ENCODE results near the gene KIF3C. TPM values are rescaled to one million over a fixed set of nuclear protein-coding genes. Genes with fewer than 3 reads are reported as not detected.

Gene KIF3C
- total and polyA plus RNA-seq, 2 of the 8 experiments (the other 6 are each of a cell fraction or from before 2014, with no cell fraction given) = 13.4 to 58.1 TPM

- FAIRE-seq = no peak
- H3K27me3 ChIP-seq (replicated peaks in 1 of 4; ENCODE audit: control insufficient read depth in 3 of 4, extremely low read depth in 1 of 4, insufficient read depth in 3 of 4, low read length in 3 of 4) = no peaks in the 10 kb centered on the region
- TF ChIP-seq FOSL1 (IDR thresholded peaks at IDR 0.05; ENCODE audit: insufficient read depth, low read depth, low read length) (no peak), RXRA (IDR thresholded peaks at IDR 0.05; ENCODE audit: insufficient read depth, low read depth, low read length) (no peak), HDAC6 (IDR thresholded peaks at IDR 0.05; ENCODE audit: low read depth, low read length) (no peak), CBX8 (IDR thresholded peaks at IDR 0.05; ENCODE audit: borderline replicate concordance, low read depth, low read length) (no peak), MAFK (IDR thresholded peaks at IDR 0.05; ENCODE audit: low read depth, low read length) (no peak), SP4 (IDR thresholded peaks at IDR 0.05; ENCODE audit: low read length) (no peak), JUND (IDR thresholded peaks at IDR 0.05; ENCODE audit: low read length) (no peak), SP1 (IDR thresholded peaks at IDR 0.05; ENCODE audit: low read depth, low read length) (no peak), CHD2 (IDR thresholded peaks at IDR 0.05; ENCODE audit: low read length) (no peak)
These were observed 35.3 kb upstream of the KIF3C start for GRCh38 chr2:26017464-26018183.

More at GRCh38 chr2:26017464-26018183, 35.3 kb upstream of the KIF3C start:
- Histone ChIP-seq H2BK120ac (replicated peaks; ENCODE audit: low read depth, low read length) (no peak overlapping the region), H3K14ac (ENCODE audit: insufficient read length) (no peak overlapping the region), H3K4me2 (ENCODE audit: insufficient read depth in 1 of 2, low read depth in 2 of 2, low read length in 2 of 2) (no peak overlapping the region), H3K18ac (ENCODE audit: extremely low read depth, low read length) (no peak overlapping the region), H3K4me3 (ENCODE audit: extremely low read depth in 1 of 4, insufficient read depth in 2 of 4, low read depth in 3 of 4, low read length in 4 of 4) (no peak overlapping the region), H4K20me1 (replicated peaks in 1 of 2; ENCODE audit: control insufficient read depth in 1 of 2, insufficient read depth in 2 of 2, low read length in 2 of 2) (no peaks in the 10 kb centered on the region), H2BK15ac (ENCODE audit: low read length) (0 out of 2 replicates have a peak overlapping the region, but pooled peaks have one; percentile 3), H3K9me3 (ENCODE audit: insufficient read depth in 2 of 2, low read depth in 1 of 2, low read length in 1 of 2) (no peaks in the 10 kb centered on the region), H2BK20ac (ENCODE audit: low read length) (no peak overlapping the region), H3K56ac (replicated peaks; ENCODE audit: insufficient read length, low read depth, low read length) (no peak overlapping the region), H4K91ac (replicated peaks; ENCODE audit: insufficient read length, low read length) (no peak overlapping the region), H3K4ac (replicated peaks; ENCODE audit: insufficient read length, low read depth, low read length) (no peak overlapping the region), H2AK5ac (ENCODE audit: low read depth, low read length) (no peak overlapping the region), H3K23me2 (ENCODE audit: low read depth, low read length) (no peaks in the 10 kb centered on the region; the same call in 1 of the 2 replicates), H3K23ac (ENCODE audit: insufficient read length) (no peak overlapping the region), H4K8ac (ENCODE audit: extremely low read depth, insufficient read depth, low read length) (no peak overlapping the region), H3K36me3 (ENCODE audit: control insufficient read depth in 2 of 4, insufficient read depth in 4 of 4, low read length in 3 of 4) (no peaks in the 10 kb centered on the region), H3K79me1 (ENCODE audit: low read depth, low read length) (no peaks in the 10 kb centered on the region), H3K4me1 (replicated peaks in 1 of 4; ENCODE audit: control insufficient read depth in 3 of 4, insufficient read depth in 4 of 4, low read length in 3 of 4) (peaks cover 0 to 4% (median 0%) of the 10 kb centered on the region in 4 experiments; a peak in 1 of 7 replicates), H4K5ac (ENCODE audit: insufficient read length, low read depth, low read length) (no peak overlapping the region), H3K9ac (replicated peaks in 1 of 4; ENCODE audit: extremely low read depth in 1 of 4, low read depth in 3 of 4, low read length in 3 of 4) (no peak overlapping the region), H2BK5ac (ENCODE audit: low read depth, low read length) (no peak overlapping the region), H3K79me2 (ENCODE audit: control insufficient read depth in 1 of 2, insufficient read depth in 2 of 2, low read length in 2 of 2) (no peaks in the 10 kb centered on the region), H2AFZ (ENCODE audit: low read length) (0 out of 2 replicates have a peak overlapping the region, but pooled peaks have one; percentile 10), H3K27ac (ENCODE audit: low read depth, low read length) (no peak overlapping the region), H2BK12ac (ENCODE audit: low read depth, low read length) (no peak overlapping the region)
- 86% methylated on average over 5 of the region's 5 CpGs; no CpG with 5 or more reads in 1 of the 2 experiments for WGBS, 2 experiments (ENCODE audit: extremely low coverage in 1 of 2, insufficient coverage in 1 of 2, insufficient read length in 1 of 2, insufficient replicate concordance in 2 of 2, low coverage in 1 of 2, low lambda C conversion rate in 2 of 2, missing lambda C conversion rate in 1 of 2)
- no peak for DNase-seq (ENCODE audit: low read depth in 1 of 2, low spot score in 2 of 2)
- ChIA-PET CTCF (ENCODE audit: partially characterized antibody) (interaction anchor here (0.7 to 1.6 kb wide), 6 partner anchors 14 to 128 kb away, joined by 3 to 8 read pairs (median 5); no protein-coding TSS in a partner anchor), POLR2A (ENCODE audit: partially characterized antibody) (interaction anchor here (0.6 to 1.9 kb wide), 4 partner anchors 15 to 306 kb away, joined by 3 to 8 read pairs (median 5); partner anchors contain the start of gene RAB10)

Data from H1 (cell line).